ENCODE measurements around the gene CACNA2D3.

Gene CACNA2D3

GRCh38 chr3:54122324-54123002 is at the start of gene CACNA2D3:
CACNA2D3 (plus strand) TSS chr3:54122552.
- H3K27ac ChIP-seq, result no peak within 1 kb of the TSS
- TF ChIP-seq CTCF (IDR thresholded peaks at IDR 0.05), result no peak
- TF ChIP-seq ZFX (IDR thresholded peaks at IDR 0.05; ENCODE audit: borderline replicate concordance), result no peak

GRCh38 chr3:54073386-54073785 is 49.0 kb upstream of the CACNA2D3 start:
- TF ChIP-seq CTCF (IDR thresholded peaks at IDR 0.05) (no peak), ZFX (IDR thresholded peaks at IDR 0.05; ENCODE audit: borderline replicate concordance) (no peak)
- H3K27ac ChIP-seq, result no peak overlapping the region

GRCh38 chr3:54079314-54079713 is 43.0 kb upstream of the CACNA2D3 start:
- H3K27ac ChIP-seq, result no peak overlapping the region
- TF ChIP-seq ZFX (IDR thresholded peaks at IDR 0.05; ENCODE audit: borderline replicate concordance) (no peak), CTCF (IDR thresholded peaks at IDR 0.05) (no peak)

GRCh38 chr3:54079730-54080325 is 42.5 kb upstream of the CACNA2D3 start:
- TF ChIP-seq ZFX (IDR thresholded peaks at IDR 0.05; ENCODE audit: borderline replicate concordance), result no peak
- no peak for TF ChIP-seq CTCF (IDR thresholded peaks at IDR 0.05)
- H3K27ac ChIP-seq, result no peak overlapping the region

- TF ChIP-seq CTCF (IDR thresholded peaks at IDR 0.05) (no peak), ZFX (IDR thresholded peaks at IDR 0.05; ENCODE audit: borderline replicate concordance) (no peak)
These were observed 38.4 kb upstream of the CACNA2D3 start for GRCh38 chr3:54083921-54084320.

GRCh38 chr3:54085936-54086335 is 36.4 kb upstream of the CACNA2D3 start:
- no peak for TF ChIP-seq ZFX (IDR thresholded peaks at IDR 0.05; ENCODE audit: borderline replicate concordance)
- TF ChIP-seq CTCF (IDR thresholded peaks at IDR 0.05), result no peak

More at GRCh38 chr3:54083921-54084320, 38.4 kb upstream of the CACNA2D3 start:
- H3K27ac ChIP-seq, result no peak overlapping the region

GRCh38 chr3:54086652-54087405 is 35.5 kb upstream of the CACNA2D3 start:
- H3K27ac ChIP-seq, result no peak overlapping the region
- no peak for TF ChIP-seq ZFX (IDR thresholded peaks at IDR 0.05; ENCODE audit: borderline replicate concordance)

More at GRCh38 chr3:54085936-54086335, 36.4 kb upstream of the CACNA2D3 start:
- no peak overlapping the region for H3K27ac ChIP-seq
